Mesenteric fat pad (tissue), 1 donor: ENCODE measurements around the gene C2orf49. TPM values are rescaled to one million over a fixed set of nuclear protein-coding genes. Genes with fewer than 3 reads are reported as not detected.

Experiments
- DNase-seq: peaks from one replicate; pipeline ENCODE4 v3.0.0-alpha.2; 2020; ENCODE audit warnings: low spot score
- total RNA-seq: library from RNA; stranded (reverse); fragmentation: NEBNext Ultra II Directional; extraction: Animal tissue kit (Norgen Biotek cat#: 25700); gene quantifications from one replicate; pipeline ENCODE4 v1.2.1, GENCODE V29; 2021
- donor health status: DM: yes; HTN: yes; CAD: no.

Gene C2orf49
- total RNA-seq, 1 donor from 2014 or later, result 12.8 TPM

- no peak for DNase-seq
These were observed 61.2 kb downstream of the C2orf49 start, which contains the start of gene FHL2 for GRCh38 chr2:105398336-105399206. Gene FHL2 (minus strand): TSS chr2:105399051. CDS start chr2:105386516, 12,535 bp downstream.

Other genes starting within 250 kb of the C2orf49 start
- gene GPR45, start 95.8 kb upstream of the C2orf49 start, total RNA-seq, result not detected
- 22.0 TPM for gene TGFBRAP1, start 7.8 kb upstream of the C2orf49 start, total RNA-seq
- 36.3 TPM for gene FHL2, start 61.5 kb downstream of the C2orf49 start, total RNA-seq